DND-41 (cell line): ENCODE measurements around the gene PLAU.

ENCODE experiments used
- CTCF ChIP-seq: IDR thresholded peaks from 2 replicates; pipeline ENCODE4 v1.5.1; 2012; ENCODE audit warnings: borderline replicate concordance, low read length, moderate library complexity, mild to moderate bottlenecking; ENCODE audit not compliant: poor library complexity, severe bottlenecking; ENCODE audit errors: extremely low read depth
- EZH2 ChIP-seq: IDR thresholded peaks from 3 replicates; pipeline ENCODE4 v1.6.1; 2012; ENCODE audit warnings: borderline replicate concordance, low read depth, mild to moderate bottlenecking, moderate library complexity, low read length, inconsistent platforms; ENCODE audit not compliant: severe bottlenecking

DNA sequence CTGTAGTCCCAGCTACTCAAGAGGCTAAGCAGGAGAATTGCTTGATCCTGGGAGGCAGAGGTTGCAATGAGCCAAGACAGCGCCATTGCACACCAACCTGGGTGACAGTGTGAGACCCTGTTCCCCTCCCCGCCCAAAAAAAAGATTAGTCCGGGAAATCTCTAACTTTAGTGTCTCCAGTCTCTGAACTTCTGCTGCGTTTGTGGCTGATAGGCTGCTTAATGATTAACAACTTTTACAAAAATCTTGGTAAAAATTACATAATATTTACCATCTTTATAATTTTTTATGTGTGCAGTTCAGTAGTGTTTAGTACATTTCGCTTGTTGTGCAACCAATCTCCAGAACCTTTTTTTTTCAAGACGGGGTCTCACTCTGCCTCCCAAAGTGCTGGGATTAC is 9.7 kb upstream of the PLAU start:
- no peak for TF ChIP-seq CTCF
- no peak for TF ChIP-seq EZH2
